ENCODE results near the gene SLC25A42.

SLC25A42 gene

GRCh38 chr19:19110410-19111135, 46.8 kb downstream of the SLC25A42 start:
- Histone ChIP-seq H3K27me3 (ENCODE audit: control insufficient read depth in 1 of 2, insufficient read depth in 1 of 2, low read length in 2 of 2) (peaks cover 0 to 14% of the 10 kb centered on the region in 2 experiments), H2BK120ac (ENCODE audit: low read depth, low read length) (no peak overlapping the region), H3K23ac (ENCODE audit: low read length in 2 of 2) (no peak overlapping the region), H3K9me3 (ENCODE audit: control insufficient read depth, low read length) (no peaks in the 10 kb centered on the region), H3K4me2 (ENCODE audit: low read length, poor library complexity, severe bottlenecking) (no peak overlapping the region), H2AK5ac (ENCODE audit: low read length, severe bottlenecking) (no peak overlapping the region), H3K4ac (ENCODE audit: low read depth in 1 of 2, low read length in 2 of 2) (no peak overlapping the region), H3K9ac (ENCODE audit: low read length) (no peak overlapping the region), H3K18ac (ENCODE audit: low read depth in 1 of 2, low read length in 2 of 2) (no peak overlapping the region), H4K91ac (ENCODE audit: low read length) (no peak overlapping the region), H3K79me1 (replicated peaks; ENCODE audit: low read length, poor library complexity, severe bottlenecking) (no peaks in the 10 kb centered on the region), H3K4me3 (ENCODE audit: insufficient read depth in 1 of 2, low read depth in 1 of 2, low read length in 2 of 2) (no peak overlapping the region), H2BK12ac (ENCODE audit: low read length in 2 of 2) (no peak overlapping the region), H3K36me3 (ENCODE audit: control insufficient read depth in 1 of 2, insufficient read depth in 2 of 2, low read depth in 1 of 2, low read length in 2 of 2) (peaks cover 0 to 7% of the 10 kb centered on the region in 2 experiments), H3K4me1 (ENCODE audit: control insufficient read depth, insufficient read depth, low read depth, low read length) (peaks cover 35% of the 10 kb centered on the region), H3K27ac (ENCODE audit: low read length, poor library complexity, severe bottlenecking) (no peak overlapping the region), H3K14ac (ENCODE audit: low read length in 2 of 2) (peak overlapping the region in 1 of 2 experiments; percentile 14), H2AFZ (ENCODE audit: low read depth, low read length) (no peak overlapping the region), H4K8ac (ENCODE audit: low read length) (no peak overlapping the region), H2BK5ac (ENCODE audit: low read depth, low read length, poor library complexity, severe bottlenecking) (no peak overlapping the region), H2BK15ac (ENCODE audit: low read depth, poor library complexity, severe bottlenecking) (no peak overlapping the region)
- WGBS: 74% methylated on average over 66 of the region's 66 CpGs
- no peak for DNase-seq

GRCh38 chr19:19111136-19111835, 47.5 kb downstream of the SLC25A42 start:
- no peak overlapping the region for H3K4ac ChIP-seq (ENCODE audit: low read depth in 1 of 2, low read length in 2 of 2)
- peak overlapping the region; percentile 13 for H2BK15ac ChIP-seq (ENCODE audit: low read depth, poor library complexity, severe bottlenecking)
- no peak overlapping the region for H4K91ac ChIP-seq (ENCODE audit: low read length)
- H3K9ac ChIP-seq (ENCODE audit: low read length): no peak overlapping the region
- no peak overlapping the region for H2BK12ac ChIP-seq (ENCODE audit: low read length in 2 of 2)
- H3K23ac ChIP-seq (ENCODE audit: low read length in 2 of 2): no peak overlapping the region
- 81% methylated on average over 15 of the region's 15 CpGs for WGBS
- H3K27me3 ChIP-seq (ENCODE audit: control insufficient read depth in 1 of 2, insufficient read depth in 1 of 2, low read length in 2 of 2): peaks cover 0 to 14% of the 10 kb centered on the region in 2 experiments
- H3K18ac ChIP-seq (ENCODE audit: low read depth in 1 of 2, low read length in 2 of 2): no peak overlapping the region
- H3K4me1 ChIP-seq (ENCODE audit: control insufficient read depth, insufficient read depth, low read depth, low read length): peaks cover 31% of the 10 kb centered on the region
- H3K14ac ChIP-seq (ENCODE audit: low read length in 2 of 2): no peak overlapping the region
- no peaks in the 10 kb centered on the region for H3K9me3 ChIP-seq (ENCODE audit: control insufficient read depth, low read length)
- H3K4me3 ChIP-seq (ENCODE audit: insufficient read depth in 1 of 2, low read depth in 1 of 2, low read length in 2 of 2): no peak overlapping the region
- no peak overlapping the region for H2AFZ ChIP-seq (ENCODE audit: low read depth, low read length)
- no peak overlapping the region for H4K8ac ChIP-seq (ENCODE audit: low read length)
- H3K36me3 ChIP-seq (ENCODE audit: control insufficient read depth in 1 of 2, insufficient read depth in 2 of 2, low read depth in 1 of 2, low read length in 2 of 2): peaks cover 0 to 7% of the 10 kb centered on the region in 2 experiments
- H3K79me1 ChIP-seq (replicated peaks; ENCODE audit: low read length, poor library complexity, severe bottlenecking): no peaks in the 10 kb centered on the region
- DNase-seq: no peak
- H2BK5ac ChIP-seq (ENCODE audit: low read depth, low read length, poor library complexity, severe bottlenecking): no peak overlapping the region
- no peak overlapping the region for H3K27ac ChIP-seq (ENCODE audit: low read length, poor library complexity, severe bottlenecking)
- H2AK5ac ChIP-seq (ENCODE audit: low read length, severe bottlenecking): peak overlapping the region; percentile 2
- H2BK120ac ChIP-seq (ENCODE audit: low read depth, low read length): no peak overlapping the region
- no peak overlapping the region for H3K4me2 ChIP-seq (ENCODE audit: low read length, poor library complexity, severe bottlenecking)

DNA sequence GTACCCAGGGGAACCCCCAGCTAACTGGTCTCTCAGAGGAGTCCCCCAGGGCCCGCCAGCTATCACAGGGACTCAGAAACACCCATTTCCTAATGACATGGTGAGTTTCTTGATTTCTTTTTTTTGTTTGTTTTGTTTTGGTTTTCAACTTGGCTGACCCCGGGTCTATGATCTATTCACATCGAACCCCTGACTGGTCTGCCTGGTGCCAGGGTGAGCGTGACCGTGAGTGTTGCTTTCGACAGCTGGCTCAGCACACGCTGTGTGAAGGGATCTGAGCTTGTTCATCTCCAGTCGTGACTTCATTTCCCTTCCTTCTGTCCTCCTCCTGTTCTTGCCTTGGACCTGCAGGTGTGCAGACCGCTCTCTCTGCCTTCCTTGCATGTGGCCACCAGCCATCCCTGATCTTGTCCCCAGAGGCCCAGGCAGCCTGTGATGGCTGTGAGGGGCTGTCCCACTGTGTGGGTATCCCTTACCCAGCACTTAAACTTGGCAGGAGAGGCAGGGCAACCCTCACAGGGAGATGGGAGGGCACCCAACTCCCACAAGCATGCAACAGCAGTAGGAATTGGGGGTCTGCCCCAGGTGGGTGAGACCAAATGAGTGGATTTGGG, 48.3 kb downstream of the SLC25A42 start:
- H3K79me1 ChIP-seq (replicated peaks; ENCODE audit: low read length, poor library complexity, severe bottlenecking): no peaks in the 10 kb centered on the region
- H2AK5ac ChIP-seq (ENCODE audit: low read length, severe bottlenecking): no peak overlapping the region
- no peak overlapping the region for H2BK12ac ChIP-seq (ENCODE audit: low read length in 2 of 2)
- H3K4me3 ChIP-seq (ENCODE audit: insufficient read depth in 1 of 2, low read depth in 1 of 2, low read length in 2 of 2): no peak overlapping the region
- 93% methylated on average over 8 of the region's 9 CpGs for WGBS
- peaks cover 0 to 7% of the 10 kb centered on the region in 2 experiments for H3K36me3 ChIP-seq (ENCODE audit: control insufficient read depth in 1 of 2, insufficient read depth in 2 of 2, low read depth in 1 of 2, low read length in 2 of 2)
- no peak overlapping the region for H4K8ac ChIP-seq (ENCODE audit: low read length)
- no peak overlapping the region for H4K91ac ChIP-seq (ENCODE audit: low read length)
- no peak overlapping the region for H3K18ac ChIP-seq (ENCODE audit: low read depth in 1 of 2, low read length in 2 of 2)
- no peak overlapping the region for H3K14ac ChIP-seq (ENCODE audit: low read length in 2 of 2)
- H3K27ac ChIP-seq (ENCODE audit: low read length, poor library complexity, severe bottlenecking): no peak overlapping the region
- H2BK120ac ChIP-seq (ENCODE audit: low read depth, low read length): no peak overlapping the region
- H2AFZ ChIP-seq (ENCODE audit: low read depth, low read length): no peak overlapping the region
- H3K9me3 ChIP-seq (ENCODE audit: control insufficient read depth, low read length): no peaks in the 10 kb centered on the region
- H3K4me2 ChIP-seq (ENCODE audit: low read length, poor library complexity, severe bottlenecking): no peak overlapping the region
- peaks cover 29% of the 10 kb centered on the region for H3K4me1 ChIP-seq (ENCODE audit: control insufficient read depth, insufficient read depth, low read depth, low read length)
- no peak overlapping the region for H3K23ac ChIP-seq (ENCODE audit: low read length in 2 of 2)
- DNase-seq: no peak
- no peak overlapping the region for H2BK15ac ChIP-seq (ENCODE audit: low read depth, poor library complexity, severe bottlenecking)
- H3K4ac ChIP-seq (ENCODE audit: low read depth in 1 of 2, low read length in 2 of 2): no peak overlapping the region
- H3K9ac ChIP-seq (ENCODE audit: low read length): no peak overlapping the region
- peaks cover 0 to 14% of the 10 kb centered on the region in 2 experiments for H3K27me3 ChIP-seq (ENCODE audit: control insufficient read depth in 1 of 2, insufficient read depth in 1 of 2, low read length in 2 of 2)
- H2BK5ac ChIP-seq (ENCODE audit: low read depth, low read length, poor library complexity, severe bottlenecking): no peak overlapping the region

DNA sequence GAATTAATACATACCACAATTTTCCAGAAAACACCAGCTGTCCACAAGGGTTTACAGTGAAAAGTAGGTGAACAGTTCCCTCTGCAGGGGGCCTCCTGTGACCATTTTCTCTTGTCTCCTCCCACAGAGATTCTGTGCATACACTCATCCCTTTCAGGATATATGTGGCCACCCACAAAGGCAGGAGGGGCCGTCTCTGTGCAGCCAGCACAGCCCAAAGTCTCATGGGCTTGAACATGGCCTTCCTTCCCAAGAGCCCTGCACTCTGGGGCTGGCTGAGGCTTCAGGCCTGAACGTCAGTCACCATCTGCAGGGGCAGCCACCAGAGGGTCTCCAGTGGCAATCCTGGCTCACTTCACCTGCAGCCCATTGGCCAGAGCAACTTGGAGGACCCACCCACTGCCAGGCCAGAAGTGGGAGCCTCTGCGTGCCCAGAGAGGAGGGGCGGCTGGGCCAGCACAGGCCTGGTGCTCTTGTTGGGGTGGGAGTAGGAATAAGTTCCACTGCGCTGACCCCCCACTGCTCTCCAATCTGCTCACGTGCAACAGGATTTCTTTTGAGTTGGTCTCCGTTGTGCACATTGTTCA, 49.3 kb downstream of the SLC25A42 start:
- Histone ChIP-seq H3K4me1 (ENCODE audit: control insufficient read depth, insufficient read depth, low read depth, low read length) (peaks cover 27% of the 10 kb centered on the region), H3K27ac (ENCODE audit: low read length, poor library complexity, severe bottlenecking) (no peak overlapping the region), H3K18ac (ENCODE audit: low read depth in 1 of 2, low read length in 2 of 2) (no peak overlapping the region), H3K4me3 (ENCODE audit: insufficient read depth in 1 of 2, low read depth in 1 of 2, low read length in 2 of 2) (no peak overlapping the region), H4K8ac (ENCODE audit: low read length) (peak overlapping the region; percentile 7), H3K36me3 (ENCODE audit: control insufficient read depth in 1 of 2, insufficient read depth in 2 of 2, low read depth in 1 of 2, low read length in 2 of 2) (peaks cover 0 to 5% of the 10 kb centered on the region in 2 experiments), H2BK120ac (ENCODE audit: low read depth, low read length) (no peak overlapping the region), H3K4me2 (ENCODE audit: low read length, poor library complexity, severe bottlenecking) (no peak overlapping the region), H4K91ac (ENCODE audit: low read length) (peak overlapping the region; percentile 56), H3K14ac (ENCODE audit: low read length in 2 of 2) (peak overlapping the region in 1 of 2 experiments; percentile 7), H2BK15ac (ENCODE audit: low read depth, poor library complexity, severe bottlenecking) (no peak overlapping the region), H2AK5ac (ENCODE audit: low read length, severe bottlenecking) (no peak overlapping the region), H3K79me1 (replicated peaks; ENCODE audit: low read length, poor library complexity, severe bottlenecking) (no peaks in the 10 kb centered on the region), H2AFZ (ENCODE audit: low read depth, low read length) (no peak overlapping the region), H3K23ac (ENCODE audit: low read length in 2 of 2) (no peak overlapping the region), H3K4ac (ENCODE audit: low read depth in 1 of 2, low read length in 2 of 2) (no peak overlapping the region), H2BK12ac (ENCODE audit: low read length in 2 of 2) (no peak overlapping the region), H2BK5ac (ENCODE audit: low read depth, low read length, poor library complexity, severe bottlenecking) (no peak overlapping the region), H3K9me3 (ENCODE audit: control insufficient read depth, low read length) (no peaks in the 10 kb centered on the region), H3K9ac (ENCODE audit: low read length) (no peak overlapping the region), H3K27me3 (ENCODE audit: control insufficient read depth in 1 of 2, insufficient read depth in 1 of 2, low read length in 2 of 2) (peaks cover 0 to 14% of the 10 kb centered on the region in 2 experiments)
- WGBS: 51% methylated on average over 6 of the region's 7 CpGs
- DNase-seq: peak; percentile 34

Data from mesenchymal stem cell (in vitro differentiated cells and primary cell).